ENCODE results near the gene PTN.

- TF ChIP-seq CTCF (conservative IDR thresholded peaks at IDR 0.05; ENCODE audit: low read length): no peak
- no peak for TF ChIP-seq EZH2phosphoT487 (IDR thresholded peaks at IDR 0.05; ENCODE audit: borderline replicate concordance)
Observed at GRCh38 chr7:137366995-137367394, 23.5 kb upstream of the PTN start.
